Heart right ventricle (tissue), 16 donors: ENCODE results near the gene SPTBN2. TPM values are rescaled to one million over a fixed set of nuclear protein-coding genes. Genes with fewer than 3 reads are reported as not detected.

Source experiments
- ATAC-seq, 8 donors: fragments of 200-7000 bp; cut with Tn5 transposase; one replicate each; pipeline ENCODE4 v1.9.1; 2020; ENCODE audit warnings: mild to moderate bottlenecking in 8 of 8, moderate library complexity in 8 of 8, moderate number of reproducible peaks in 1 of 8
- DNase-seq, 2 donors: peaks; one replicate each; pipeline ENCODE4 v3.0.0-alpha.2; 2020
- H3K27ac ChIP-seq, 10 donors: fragments of 200-600 bp; sonication (generic) in 2 of 10; one replicate each; pipeline versions ENCODE4 v1.5.0 to v1.8.0; 2020 to 2022; ENCODE audit warnings: mild to moderate bottlenecking in 3 of 10
- H3K27me3 ChIP-seq, 7 donors: fragments of 200-600 bp; one replicate each; pipeline ENCODE4 v1.8.0; 2021 to 2022; ENCODE audit warnings: mild to moderate bottlenecking in 2 of 7
- H3K36me3 ChIP-seq, 9 donors: fragments of 200-600 bp; sonication (generic) in 1 of 9; one replicate each; pipeline versions ENCODE4 v1.5.0 to v1.8.0; 2020 to 2022; ENCODE audit warnings: mild to moderate bottlenecking in 2 of 9
- H3K4me1 ChIP-seq, 9 donors: fragments of 200-600 bp; sonication (generic) in 1 of 9; one replicate each; pipeline versions ENCODE4 v1.5.0 to v1.8.0; 2020 to 2022; ENCODE audit warnings: mild to moderate bottlenecking in 4 of 9
- H3K4me3 ChIP-seq, 10 donors: fragments of 200-600 bp; sonication (generic) in 2 of 10; one replicate each; pipeline versions ENCODE4 v1.5.0 to v1.8.0; 2020 to 2022; ENCODE audit warnings: mild to moderate bottlenecking in 7 of 10, moderate library complexity in 2 of 10
- H3K9me3 ChIP-seq, 11 donors: fragments of 200-600 bp in 10 of 11; sonication (generic) in 2 of 11; one replicate each; pipeline versions ENCODE4 v1.5.0 to v1.8.0; 2013 to 2022; ENCODE audit warnings: mild to moderate bottlenecking in 2 of 11, control low read depth in 1 of 11, moderate library complexity in 1 of 11
- CTCF ChIP-seq, 9 donors: fragments of 200-600 bp; sonication (generic) in 2 of 9; IDR thresholded peaks; one replicate each; pipeline versions ENCODE4 v1.5.0 to v1.8.0; 2021 to 2022; ENCODE audit warnings: antibody characterized with exemption in 9 of 9, mild to moderate bottlenecking in 5 of 9, moderate library complexity in 1 of 9
- WGBS, 2 donors: extraction: QIAGEN DNeasy Blood & Tissue Kit; methylation state at CpG; one replicate each; pipeline ENCODE4 v1.1.7; 2013; ENCODE audit warnings: inconsistent platforms in 1 of 2; 5-methylcytosine and 5-hydroxymethylcytosine counted together
- intact Hi-C, 10 donors: fragments of 100-400 bp; cut with DNase I; formaldehyde crosslinking; loops; one replicate each; pipeline versions ENCODE4 v1.11.1 to v1.14.2; 2022
- polyA plus RNA-seq, 2 donors: library from polyadenylated mRNA; stranded (reverse); fragments of 200-250 nt; gene quantifications; one replicate each; pipeline ENCODE4 v1.2.3, GENCODE V29; 2013
- total RNA-seq, 10 donors: library from RNA; stranded (reverse); fragmentation: NEBNext Ultra II Directional in 3 of 10; extraction: Animal tissue kit (Norgen Biotek cat#: 25700) in 3 of 10; gene quantifications; one replicate each; pipeline versions ENCODE4 v1.2.1 to v1.2.4, GENCODE V29; 2021 to 2023
- donor health status: Arrhythmogenic right ventricular cardiomyopathy.
- donor health status: ischemic (EF 13 %, LVEDD 7.1; RV severe dilation, severe dysfunction).
- donor health status: healthy with polysubstance abuse.
- donor health status: DM: no; HTN: yes; CAD: no.
- donor health status: DM: no; HTN: no; CAD: no.
- donor health status: ischemic (EF 25% LVEDD 6.9; RV normal size, moderate dysfunction).
- donor health status: ischemic (EF 25% LVEDD 5.7; RV mildly dilated, moderate dysfunction).
- donor health status: healthy.
- donor health status: DM: yes; HTN: yes; CAD: no.
- donor health status: Ischemic cardiomyopathy.
- donor health status: ischemic (EF 35%, LVEDD 5.7; RV mildly dilated, moderate dysfunction).
- donor health status: nonischemic (EF 11% LVEDD 7.7; RV severe dilation, severe dysfunction).
- donor health status: DM: yes; HTN: yes; CAD: no.
- donor health status: PGD.
- donor health status: ischemic (EF 29% LVEDD 5.4; RV normal size, mild dysfunction).
- donor health status: nonischemic (EF 23%, LVEDD 6.1; RV moderate dilation, normal function).

SPTBN2 gene
- total and polyA plus RNA-seq, 12 donors, result 0.23 to 2.3 (median 1.0) TPM

- intact Hi-C loops, result no loop called here
- no peak overlapping the region for H3K27ac ChIP-seq
- no peaks in the 10 kb centered on the region for H3K4me1 ChIP-seq
- no peaks in the 10 kb centered on the region for H3K36me3 ChIP-seq
- H3K27me3 ChIP-seq, result peaks cover 0 to 28% (median 8%) of the 10 kb centered on the region in 7 donors
- no peak for TF ChIP-seq CTCF (IDR thresholded peaks at IDR 0.05)
- WGBS, 2 donors, result 83 to 88% methylated on average over 13 of the region's 13 CpGs
- ATAC-seq (no peak), DNase-seq (no peak)
- H3K9me3 ChIP-seq, result no peaks in the 10 kb centered on the region
- no peak overlapping the region for H3K4me3 ChIP-seq
These were observed 8.0 kb downstream of the SPTBN2 start for GRCh38 chr11:66720899-66721470.

GRCh38 chr11:66720223-66720898 lies 8.7 kb downstream of the SPTBN2 start:
- no peak for TF ChIP-seq CTCF (IDR thresholded peaks at IDR 0.05)
- no peaks in the 10 kb centered on the region for H3K4me1 ChIP-seq
- ATAC-seq, result no peak
- no peak for DNase-seq
- H3K4me3 ChIP-seq, result no peak overlapping the region
- no peaks in the 10 kb centered on the region for H3K36me3 ChIP-seq
- intact Hi-C loops, result no loop called here
- H3K27me3 ChIP-seq, result peaks cover 0 to 21% (median 6%) of the 10 kb centered on the region in 7 donors
- H3K9me3 ChIP-seq, result no peaks in the 10 kb centered on the region
- H3K27ac ChIP-seq, result no peak overlapping the region
- 80 to 81% methylated on average over 15 of the region's 15 CpGs for WGBS, 2 donors

GRCh38 chr11:66719111-66719872 lies 9.7 kb downstream of the SPTBN2 start:
- H3K27ac ChIP-seq, result no peak overlapping the region
- H3K27me3 ChIP-seq, result peaks cover 0 to 17% (median 5%) of the 10 kb centered on the region in 7 donors
- ATAC-seq, result no peak
- no peak for DNase-seq
- intact Hi-C loops, result loop anchor here in 2 of 10 donors (5.0 to 10.0 kb wide), 2 partner anchors 96 to 98 kb away; no protein-coding TSS in a partner anchor
- no peak for TF ChIP-seq CTCF (IDR thresholded peaks at IDR 0.05)
- H3K9me3 ChIP-seq, result no peaks in the 10 kb centered on the region
- H3K36me3 ChIP-seq, result no peaks in the 10 kb centered on the region
- no peaks in the 10 kb centered on the region for H3K4me1 ChIP-seq
- WGBS, 2 donors, result 80 to 87% methylated on average over 8 of the region's 8 CpGs
- H3K4me3 ChIP-seq, result no peak overlapping the region

- DNase-seq (no peak), ATAC-seq (no peak)
- Histone ChIP-seq H3K4me1 (no peaks in the 10 kb centered on the region), H3K36me3 (no peaks in the 10 kb centered on the region), H3K27ac (no peak overlapping the region), H3K27me3 (peaks cover 0 to 17% (median 0%) of the 10 kb centered on the region in 7 donors), H3K9me3 (no peaks in the 10 kb centered on the region), H3K4me3 (no peak overlapping the region)
- intact Hi-C loops, result loop anchor here in 2 of 10 donors (5.0 to 10.0 kb wide), 2 partner anchors 96 to 99 kb away; no protein-coding TSS in a partner anchor
- 64 to 69% methylated on average over 25 to 26 of the region's 26 CpGs for WGBS, 2 donors
- no peak for TF ChIP-seq CTCF (IDR thresholded peaks at IDR 0.05)
These were observed 10.6 kb downstream of the SPTBN2 start for GRCh38 chr11:66718320-66718971.
